T1000 (cell line): ENCODE results near the gene CD209.

ENCODE experiments used
- DNase-seq: peaks from one replicate; lab custom pipeline; 2025; ENCODE audit warnings: mixed read lengths; lab: John Stamatoyannopoulos, UW

Gene CD209

DNA sequence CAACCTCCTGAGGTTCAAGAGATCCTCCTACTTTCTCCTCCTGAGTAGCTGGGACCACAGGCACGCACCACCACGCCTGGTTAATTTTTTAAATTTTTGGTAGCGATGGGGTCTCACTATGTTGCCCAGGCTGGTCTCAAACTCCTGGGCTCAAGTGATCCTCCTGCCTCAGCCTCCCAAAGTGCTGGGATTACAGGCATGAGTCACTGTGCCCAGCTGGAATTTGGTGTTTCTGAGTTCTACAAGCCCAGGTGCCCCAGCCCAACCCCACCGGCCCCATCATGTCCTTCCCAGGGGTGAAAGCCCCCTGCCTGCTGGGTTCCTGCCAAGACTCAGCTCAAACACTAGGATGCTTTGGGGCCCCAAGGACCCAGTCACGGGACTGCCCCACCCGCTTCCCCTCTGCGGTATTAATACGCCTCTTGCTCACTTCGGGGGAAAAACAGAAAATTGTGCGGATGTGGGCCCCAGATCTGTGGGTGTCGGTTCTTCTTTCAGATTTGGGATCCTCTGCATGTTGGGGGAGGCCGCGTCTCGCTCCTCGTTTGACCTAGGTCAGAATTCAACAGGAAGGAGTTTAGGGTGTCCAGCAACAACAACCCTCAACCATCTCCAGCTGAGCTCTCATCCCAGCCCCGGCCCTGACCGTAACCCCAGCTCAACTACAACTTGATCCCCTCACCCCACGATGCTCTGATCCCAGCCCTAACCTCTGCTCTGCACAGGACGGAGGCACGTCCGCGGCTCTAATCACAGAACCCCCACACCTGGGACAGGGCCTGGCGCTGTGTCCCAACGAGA is 41.7 kb downstream of the CD209 start:
- no peak for DNase-seq

DNA sequence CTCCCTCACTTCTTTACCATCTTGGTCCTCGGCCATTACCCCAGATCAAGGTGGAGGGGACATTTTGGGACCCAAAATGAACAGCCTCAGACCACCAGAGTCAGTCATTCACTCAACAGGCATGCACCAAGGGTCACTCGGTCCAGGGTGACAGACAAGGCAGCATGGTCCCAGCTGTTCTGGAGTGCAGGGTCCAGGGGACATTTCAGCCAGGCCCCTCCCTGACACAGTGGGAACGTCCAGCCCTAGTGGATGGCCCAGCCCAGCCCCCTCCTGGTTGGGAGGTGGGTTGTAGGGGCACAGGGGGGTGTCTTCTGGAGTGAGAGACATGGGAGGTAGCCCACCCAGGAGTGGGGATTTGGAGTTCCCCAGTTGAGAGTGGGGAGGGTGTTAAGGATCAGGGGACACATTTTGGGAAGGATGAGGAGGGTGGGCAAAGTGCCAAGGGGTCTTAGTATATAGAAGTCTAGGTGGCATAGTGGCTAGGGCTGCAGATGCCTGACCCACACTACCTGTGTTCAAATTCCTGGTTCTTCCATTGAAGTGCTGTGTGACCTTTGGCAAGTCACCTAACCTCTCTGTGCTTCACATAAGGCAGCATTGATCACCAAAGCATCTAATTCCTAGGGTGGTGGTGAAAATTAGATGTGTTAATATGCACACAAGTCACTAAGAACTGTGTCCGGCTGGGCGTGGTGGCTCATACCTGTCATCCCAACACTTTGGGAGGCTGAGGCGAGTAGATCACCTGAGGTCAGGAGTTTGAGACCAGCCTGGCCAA is 42.9 kb downstream of the CD209 start:
- DNase-seq, result no peak

- DNase-seq, result no peak
These were observed 44.0 kb downstream of the CD209 start for GRCh38 chr19:7703332-7703731.

DNA sequence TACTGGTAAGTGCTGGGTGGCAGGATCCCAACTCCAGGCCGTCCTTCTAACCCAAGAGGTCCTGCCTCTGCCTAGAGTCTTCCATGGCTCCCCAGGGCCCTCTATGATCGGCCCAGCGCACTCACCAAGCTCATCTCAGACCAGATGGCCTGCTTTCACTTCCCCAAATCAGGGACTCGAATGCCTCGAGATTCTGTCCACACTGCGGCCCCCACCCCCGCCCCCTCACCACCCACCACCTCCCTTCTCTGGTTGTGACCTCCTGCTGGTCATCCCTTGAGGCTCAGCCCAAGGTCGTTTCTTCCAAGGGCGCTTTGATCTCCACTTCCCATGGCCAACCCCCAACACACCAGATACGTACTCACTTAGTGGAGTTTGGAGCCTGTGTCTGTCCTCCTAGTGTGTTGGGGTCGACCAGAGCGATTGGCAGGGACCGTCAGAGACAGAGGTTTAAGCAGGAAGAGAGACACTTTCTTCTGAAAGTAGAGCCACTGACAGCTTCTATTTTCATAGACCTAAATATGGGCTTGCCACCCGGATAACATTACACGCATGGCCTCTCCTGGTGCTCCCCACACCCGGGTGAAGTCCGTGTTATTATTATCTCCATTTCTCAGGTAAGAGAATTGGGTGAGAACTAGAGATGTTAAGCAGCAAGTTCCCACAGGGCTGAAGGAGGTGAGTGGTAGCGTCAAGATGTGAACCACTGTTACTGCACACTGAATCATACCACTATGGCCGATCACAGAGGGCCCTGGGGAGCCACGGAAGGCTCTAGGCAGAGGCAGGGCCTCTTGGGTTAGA is 45.5 kb downstream of the CD209 start, which contains the start of gene FCER2:
Gene FCER2, minus strand, starts transcription at position 478 of the 804 bp plus-strand sequence. CDS start 2,371 bp downstream, outside the sequence.
- DNase-seq, result no peak

GRCh38 chr19:7701049-7701653 is 46.2 kb downstream of the CD209 start:
- no peak for DNase-seq

DNA sequence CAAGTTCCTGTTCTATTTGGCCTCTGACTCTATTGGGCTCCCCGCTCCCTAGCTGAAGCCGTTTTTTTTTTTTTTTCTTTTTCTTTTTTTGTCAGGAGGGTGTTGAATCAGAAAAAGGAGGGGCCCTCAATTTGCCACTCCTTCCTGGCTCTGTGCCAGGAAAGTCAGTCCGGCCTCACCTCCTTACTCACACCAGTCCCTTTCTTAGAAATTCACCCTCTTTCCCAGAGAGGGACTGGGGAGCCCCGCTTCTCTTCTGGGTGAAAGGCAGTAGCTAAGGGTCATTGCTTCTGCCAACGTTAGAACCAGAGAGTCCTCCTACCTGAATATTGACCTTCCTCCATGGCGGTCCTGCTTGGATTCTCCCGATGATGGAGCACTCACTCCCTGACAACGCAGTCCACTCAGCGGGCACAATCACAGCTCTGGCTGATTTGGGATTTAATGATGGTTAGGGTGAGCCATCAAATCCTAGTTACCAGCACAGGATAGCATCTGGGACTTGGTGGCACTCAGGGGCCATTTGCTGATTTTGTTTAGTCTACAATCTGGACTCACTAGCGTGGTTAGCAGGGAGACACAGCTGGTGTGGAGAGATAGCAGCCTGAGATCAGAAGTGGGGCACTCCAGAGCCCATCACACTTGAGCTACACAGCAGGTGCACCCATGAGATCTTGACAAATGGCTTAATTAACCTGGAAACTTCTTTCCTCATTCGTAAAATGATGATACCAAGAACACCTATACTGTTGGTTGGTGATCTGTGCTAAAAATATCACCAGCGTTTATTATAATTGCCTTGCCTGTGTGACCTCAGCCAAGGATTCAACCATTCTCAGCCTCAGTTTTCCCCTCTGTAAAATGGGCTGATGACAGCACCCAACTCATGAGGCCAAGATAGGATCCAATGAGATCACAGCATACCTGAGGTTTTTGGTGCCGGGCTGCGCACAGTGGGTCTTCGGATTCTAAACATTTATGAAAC is 47.6 kb downstream of the CD209 start:
- no peak for DNase-seq

DNA sequence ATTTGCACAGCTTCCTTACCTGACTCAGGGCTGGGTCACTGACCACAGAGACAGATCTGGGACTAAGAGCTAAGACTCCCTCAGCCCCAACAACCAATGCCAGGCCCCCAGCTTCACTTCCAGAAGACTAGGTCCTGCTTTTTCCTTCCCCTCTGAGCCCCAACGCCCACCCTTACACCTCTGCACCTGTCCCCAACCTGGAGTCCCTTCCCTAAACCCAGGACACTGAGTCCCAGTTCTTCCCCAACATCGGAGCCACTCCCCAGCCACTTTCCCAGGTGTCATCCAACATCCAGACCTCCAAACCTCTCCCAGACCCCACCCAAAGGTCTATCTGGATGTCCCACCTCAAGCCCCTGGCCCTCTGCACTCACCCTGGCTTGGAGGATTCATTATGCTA is 48.3 kb downstream of the CD209 start:
- no peak for DNase-seq

GRCh38 chr19:7698583-7698982 is 48.8 kb downstream of the CD209 start:
- DNase-seq, result no peak

- no peak for DNase-seq
These were observed 49.5 kb downstream of the CD209 start for GRCh38 chr19:7697721-7698287.

DNA sequence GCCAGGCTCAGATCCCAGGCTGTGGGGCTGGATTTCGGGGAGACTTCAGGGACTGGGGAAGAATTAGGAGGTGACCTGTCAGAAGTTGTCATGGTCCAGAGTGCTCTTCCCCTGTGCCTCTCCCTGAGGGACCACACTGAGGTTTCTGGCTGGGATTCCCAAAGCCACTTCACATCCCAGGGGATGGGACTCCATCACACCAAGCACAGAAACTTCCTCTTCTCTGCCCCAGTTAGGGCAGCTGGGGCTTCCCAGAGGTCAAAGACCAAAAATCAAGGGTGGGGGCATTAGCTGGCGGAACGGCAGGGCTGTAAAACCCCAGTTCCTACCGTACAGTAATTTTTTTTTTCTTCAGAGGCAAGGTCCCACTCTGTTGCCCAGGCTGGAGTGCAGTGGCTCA is 52.8 kb downstream of the CD209 start:
- DNase-seq, result no peak

- no peak for DNase-seq
These were observed 54.8 kb downstream of the CD209 start for GRCh38 chr19:7692417-7693088.

DNA sequence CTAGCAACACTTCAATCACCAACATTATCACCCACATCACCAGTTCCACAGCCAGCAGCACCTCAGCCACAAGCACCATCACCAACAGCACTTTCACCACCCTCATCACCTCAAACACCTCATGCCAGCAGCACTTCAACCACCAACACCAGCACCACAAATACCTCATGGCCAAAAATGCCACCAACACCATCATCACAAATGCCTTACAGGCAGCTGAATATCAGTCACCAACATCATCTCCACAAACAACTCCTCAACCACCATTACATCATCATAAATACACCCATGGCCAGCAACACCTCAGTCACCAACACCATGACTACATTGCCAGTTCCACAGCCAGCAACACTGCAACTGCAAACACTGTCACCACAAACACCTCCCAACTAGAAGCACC is 55.8 kb downstream of the CD209 start:
- no peak for DNase-seq

GRCh38 chr19:7690779-7691258 is 56.5 kb downstream of the CD209 start:
- DNase-seq, result no peak
